HepG2 (cell line): Measurements from ENCODE around the gene ZNF32. TPM values are rescaled to one million over a fixed set of nuclear protein-coding genes. Genes with fewer than 3 reads are reported as not detected.
A peak's percentile ranks its signal among the peaks of the same experiment; 100 is the strongest.

Source experiments
- FOXC1 ChIP-seq: sonication (generic); formaldehyde crosslinking; IDR thresholded peaks from 2 replicates; pipeline ENCODE4 v1.8.0; 2022; ENCODE audit warnings: mild to moderate bottlenecking, missing genetic modification reagents, borderline replicate concordance
- MAZ ChIP-seq, 2 experiments: sonication (generic) in 1 of 2; formaldehyde crosslinking in 1 of 2; IDR thresholded peaks; 2 replicates each; pipeline versions ENCODE4 v1.5.0 to v1.6.1; 2012 to 2020; ENCODE audit warnings: low read depth in 2 of 2, mild to moderate bottlenecking in 2 of 2, borderline replicate concordance in 1 of 2, improper control_type of control experiment in 1 of 2, low read length in 1 of 2, missing genetic modification reagents in 1 of 2, moderate library complexity in 1 of 2
- NFE2L1 ChIP-seq: sonication (generic); formaldehyde crosslinking; IDR thresholded peaks from 2 replicates; pipeline ENCODE4 v1.4.0; 2020; ENCODE audit warnings: missing genetic modification reagents, mild to moderate bottlenecking, borderline replicate concordance
- PCBP2 ChIP-seq: fragments of 200-400 bp; formaldehyde crosslinking; optimal IDR thresholded peaks from 2 replicates; pipeline ENCODE3; 2018; ENCODE audit warnings: low read length, low read depth; ENCODE audit not compliant: poor library complexity, severe bottlenecking
- RXRA ChIP-seq: sonication (generic); formaldehyde crosslinking; IDR thresholded peaks from 2 replicates; pipeline ENCODE4 v1.5.1; 2020; ENCODE audit warnings: missing genetic modification reagents
- SALL1 ChIP-seq: sonication (generic); formaldehyde crosslinking; IDR thresholded peaks from 2 replicates; pipeline ENCODE4 v1.8.0; 2022; ENCODE audit warnings: mild to moderate bottlenecking, missing genetic modification reagents
- SMC3 ChIP-seq: IDR thresholded peaks from 2 replicates; pipeline ENCODE4 v1.6.1; 2011; ENCODE audit warnings: low read length, improper control_type of control experiment
- TAF1 ChIP-seq: sonication (generic); formaldehyde crosslinking; IDR thresholded peaks from 2 replicates; pipeline ENCODE4 v1.4.0; 2020; ENCODE audit warnings: missing genetic modification reagents
- TEAD2 ChIP-seq: sonication (generic); formaldehyde crosslinking; IDR thresholded peaks from 2 replicates; pipeline ENCODE4 v1.9.0; 2021; ENCODE audit warnings: missing genetic modification reagents
- TEAD3 ChIP-seq: optimal IDR thresholded peaks from 2 replicates; pipeline ENCODE3; 2016; ENCODE audit warnings: borderline replicate concordance
- THYN1 ChIP-seq: sonication (generic); formaldehyde crosslinking; IDR thresholded peaks from 2 replicates; pipeline ENCODE4 v1.8.1; 2023; ENCODE audit warnings: low read depth, mild to moderate bottlenecking, moderate library complexity, missing genetic modification reagents, borderline replicate concordance
- ZBTB3 ChIP-seq: sonication (generic); formaldehyde crosslinking; IDR thresholded peaks from 2 replicates; pipeline ENCODE4 v1.4.0; 2020; ENCODE audit warnings: low read depth, mild to moderate bottlenecking, moderate library complexity, missing genetic modification reagents, borderline replicate concordance
- ZBTB38 ChIP-seq: sonication (generic); formaldehyde crosslinking; IDR thresholded peaks from 2 replicates; pipeline ENCODE4 v1.5.1; 2020; ENCODE audit warnings: mild to moderate bottlenecking, missing genetic modification reagents
- ZBTB7B ChIP-seq: sonication (generic); formaldehyde crosslinking; IDR thresholded peaks from 2 replicates; pipeline ENCODE4 v1.4.0; 2020; ENCODE audit warnings: missing genetic modification reagents
- ZFP36L1 ChIP-seq: sonication (generic); formaldehyde crosslinking; IDR thresholded peaks from 2 replicates; pipeline ENCODE4 v1.8.0; 2022; ENCODE audit warnings: mild to moderate bottlenecking, missing genetic modification reagents, moderate library complexity
- ZGPAT ChIP-seq: IDR thresholded peaks from 2 replicates; pipeline ENCODE4 v1.6.1; 2016; ENCODE audit warnings: mild to moderate bottlenecking
- ZNF556 ChIP-seq: sonication (generic); formaldehyde crosslinking; IDR thresholded peaks from 2 replicates; pipeline ENCODE4 v1.4.0; 2020; ENCODE audit warnings: mild to moderate bottlenecking, missing genetic modification reagents, borderline replicate concordance
- ZNF737 ChIP-seq: sonication (generic); formaldehyde crosslinking; IDR thresholded peaks from 2 replicates; pipeline ENCODE4 v1.5.0; 2020; ENCODE audit warnings: missing genetic modification reagents, mild to moderate bottlenecking, borderline replicate concordance
- polyA plus RNA-seq, 8 experiments: library from polyadenylated mRNA; depleted of rRNA in 3 of 8; stranded (reverse) in 7 of 8; unstranded in 1 of 8; fragments of >200 nt; fragmentation: Illumina TruSeq in 4 of 8; extraction: Trizol in 4 of 8; gene quantifications; 2 replicates each; pipeline versions ENCODE4 v1.2.1 to v1.2.3, GENCODE V29; 2011 to 2016; ENCODE audit warnings: low read depth in 4 of 8, missing spikeins in 1 of 8, mixed read lengths in 1 of 8; ENCODE audit not compliant: insufficient read depth in 1 of 8
- total RNA-seq, 5 experiments: library from RNA; depleted of rRNA; stranded (reverse); fragments of >200 nt; fragmentation: Illumina TruSeq; extraction: Trizol; gene quantifications; 2 replicates each; pipeline ENCODE4 v1.2.3, GENCODE V29; 2016; ENCODE audit warnings: low read depth in 1 of 5
- TF ChIP-seq, protein P1 (sequence below): sonication (generic); formaldehyde crosslinking; IDR thresholded peaks from 2 replicates; pipeline ENCODE4 v1.4.0; 2020; ENCODE audit warnings: missing genetic modification reagents
- TF ChIP-seq, protein P2 (sequence below): sonication (generic); formaldehyde crosslinking; IDR thresholded peaks from 2 replicates; pipeline ENCODE4 v1.4.0; 2020; ENCODE audit warnings: missing genetic modification reagents
- TF ChIP-seq, protein P3 (sequence below): sonication (generic); formaldehyde crosslinking; IDR thresholded peaks from 2 replicates; pipeline ENCODE4 v1.5.1; 2020; ENCODE audit warnings: mild to moderate bottlenecking, missing genetic modification reagents, moderate library complexity

The ZNF32 gene
- total and polyA plus RNA-seq, 2 of the 13 experiments (the other 11 are each of a cell fraction or from before 2014, with no cell fraction given), result 12.5 to 16.9 TPM

GRCh38 chr10:43689955-43690771 is 41.5 kb upstream of the ZNF32 start (continued):
- TF ChIP-seq THYN1 (CRISPR knock-in tag) (no peak), ZFP36L1 (CRISPR knock-in tag) (no peak), ZGPAT (CRISPR knock-in tag) (peak; percentile 22; the same call in 1 of the 2 replicates), FOXC1 (CRISPR knock-in tag) (0 out of 2 replicates have a peak, but pooled peaks have one; percentile 50), RXRA (CRISPR knock-in tag) (no peak), SALL1 (CRISPR knock-in tag) (peak; percentile 63; the same call in 1 of the 2 replicates), ZBTB38 (CRISPR knock-in tag) (peak; percentile 51; the same call in 1 of the 2 replicates), TEAD3 (CRISPR knock-in tag) (peak; percentile 20), ZBTB7B (CRISPR knock-in tag) (0 out of 2 replicates have a peak, but pooled peaks have one; percentile 36), TEAD2 (CRISPR knock-in tag) (no peak), NFE2L1 (CRISPR knock-in tag) (no peak), ZNF556 (no peak; the same call in 1 of the 2 replicates), MAZ (IDR thresholded peaks at IDR 0.05; ENCODE audit: borderline replicate concordance, low read depth, low read length) (0 out of 2 replicates have a peak, but pooled peaks have one; percentile 28), MAZ (CRISPR knock-in tag; IDR thresholded peaks at IDR 0.05; ENCODE audit: low read depth) (peak; percentile 60; the same call in 1 of the 2 replicates), SMC3 (peak; percentile 37; the same call in 1 of the 2 replicates), TAF1 (no peak), PCBP2 (no peak), ZNF737 (no peak), ZBTB3 (CRISPR knock-in tag) (no peak)
- TF ChIP-seq, protein P1, sequence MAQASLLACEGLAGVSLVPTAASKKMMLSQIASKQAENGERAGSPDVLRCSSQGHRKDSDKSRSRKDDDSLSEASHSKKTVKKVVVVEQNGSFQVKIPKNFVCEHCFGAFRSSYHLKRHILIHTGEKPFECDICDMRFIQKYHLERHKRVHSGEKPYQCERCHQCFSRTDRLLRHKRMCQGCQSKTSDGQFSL (CRISPR knock-in tag), result no peak
- TF ChIP-seq, protein P2, sequence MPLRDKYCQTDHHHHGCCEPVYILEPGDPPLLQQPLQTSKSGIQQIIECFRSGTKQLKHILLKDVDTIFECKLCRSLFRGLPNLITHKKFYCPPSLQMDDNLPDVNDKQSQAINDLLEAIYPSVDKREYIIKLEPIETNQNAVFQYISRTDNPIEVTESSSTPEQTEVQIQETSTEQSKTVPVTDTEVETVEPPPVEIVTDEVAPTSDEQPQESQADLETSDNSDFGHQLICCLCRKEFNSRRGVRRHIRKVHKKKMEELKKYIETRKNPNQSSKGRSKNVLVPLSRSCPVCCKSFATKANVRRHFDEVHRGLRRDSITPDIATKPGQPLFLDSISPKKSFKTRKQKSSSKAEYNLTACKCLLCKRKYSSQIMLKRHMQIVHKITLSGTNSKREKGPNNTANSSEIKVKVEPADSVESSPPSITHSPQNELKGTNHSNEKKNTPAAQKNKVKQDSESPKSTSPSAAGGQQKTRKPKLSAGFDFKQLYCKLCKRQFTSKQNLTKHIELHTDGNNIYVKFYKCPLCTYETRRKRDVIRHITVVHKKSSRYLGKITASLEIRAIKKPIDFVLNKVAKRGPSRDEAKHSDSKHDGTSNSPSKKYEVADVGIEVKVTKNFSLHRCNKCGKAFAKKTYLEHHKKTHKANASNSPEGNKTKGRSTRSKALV (CRISPR knock-in tag), result peak; percentile 99
- TF ChIP-seq, protein P3, sequence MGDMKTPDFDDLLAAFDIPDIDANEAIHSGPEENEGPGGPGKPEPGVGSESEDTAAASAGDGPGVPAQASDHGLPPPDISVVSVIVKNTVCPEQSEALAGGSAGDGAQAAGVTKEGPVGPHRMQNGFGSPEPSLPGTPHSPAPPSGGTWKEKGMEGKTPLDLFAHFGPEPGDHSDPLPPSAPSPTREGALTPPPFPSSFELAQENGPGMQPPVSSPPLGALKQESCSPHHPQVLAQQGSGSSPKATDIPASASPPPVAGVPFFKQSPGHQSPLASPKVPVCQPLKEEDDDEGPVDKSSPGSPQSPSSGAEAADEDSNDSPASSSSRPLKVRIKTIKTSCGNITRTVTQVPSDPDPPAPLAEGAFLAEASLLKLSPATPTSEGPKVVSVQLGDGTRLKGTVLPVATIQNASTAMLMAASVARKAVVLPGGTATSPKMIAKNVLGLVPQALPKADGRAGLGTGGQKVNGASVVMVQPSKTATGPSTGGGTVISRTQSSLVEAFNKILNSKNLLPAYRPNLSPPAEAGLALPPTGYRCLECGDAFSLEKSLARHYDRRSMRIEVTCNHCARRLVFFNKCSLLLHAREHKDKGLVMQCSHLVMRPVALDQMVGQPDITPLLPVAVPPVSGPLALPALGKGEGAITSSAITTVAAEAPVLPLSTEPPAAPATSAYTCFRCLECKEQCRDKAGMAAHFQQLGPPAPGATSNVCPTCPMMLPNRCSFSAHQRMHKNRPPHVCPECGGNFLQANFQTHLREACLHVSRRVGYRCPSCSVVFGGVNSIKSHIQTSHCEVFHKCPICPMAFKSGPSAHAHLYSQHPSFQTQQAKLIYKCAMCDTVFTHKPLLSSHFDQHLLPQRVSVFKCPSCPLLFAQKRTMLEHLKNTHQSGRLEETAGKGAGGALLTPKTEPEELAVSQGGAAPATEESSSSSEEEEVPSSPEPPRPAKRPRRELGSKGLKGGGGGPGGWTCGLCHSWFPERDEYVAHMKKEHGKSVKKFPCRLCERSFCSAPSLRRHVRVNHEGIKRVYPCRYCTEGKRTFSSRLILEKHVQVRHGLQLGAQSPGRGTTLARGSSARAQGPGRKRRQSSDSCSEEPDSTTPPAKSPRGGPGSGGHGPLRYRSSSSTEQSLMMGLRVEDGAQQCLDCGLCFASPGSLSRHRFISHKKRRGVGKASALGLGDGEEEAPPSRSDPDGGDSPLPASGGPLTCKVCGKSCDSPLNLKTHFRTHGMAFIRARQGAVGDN (CRISPR knock-in tag), result peak; percentile 59
